SIG-M5 treated with dmso at 0.1 percent for 504 hours (cell line): ENCODE measurements around the gene DNAJC12.
"Not testable (repeated sequence)": the region's sequence is repeated elsewhere in the genome, so short reads cannot be mapped to it uniquely, and the experiment has no call there.

Experiments used
- DNase-seq: peaks from one replicate; lab custom pipeline; 2025; ENCODE audit not compliant: unreplicated experiment; lab: John Stamatoyannopoulos, UW

DNAJC12 gene

DNA sequence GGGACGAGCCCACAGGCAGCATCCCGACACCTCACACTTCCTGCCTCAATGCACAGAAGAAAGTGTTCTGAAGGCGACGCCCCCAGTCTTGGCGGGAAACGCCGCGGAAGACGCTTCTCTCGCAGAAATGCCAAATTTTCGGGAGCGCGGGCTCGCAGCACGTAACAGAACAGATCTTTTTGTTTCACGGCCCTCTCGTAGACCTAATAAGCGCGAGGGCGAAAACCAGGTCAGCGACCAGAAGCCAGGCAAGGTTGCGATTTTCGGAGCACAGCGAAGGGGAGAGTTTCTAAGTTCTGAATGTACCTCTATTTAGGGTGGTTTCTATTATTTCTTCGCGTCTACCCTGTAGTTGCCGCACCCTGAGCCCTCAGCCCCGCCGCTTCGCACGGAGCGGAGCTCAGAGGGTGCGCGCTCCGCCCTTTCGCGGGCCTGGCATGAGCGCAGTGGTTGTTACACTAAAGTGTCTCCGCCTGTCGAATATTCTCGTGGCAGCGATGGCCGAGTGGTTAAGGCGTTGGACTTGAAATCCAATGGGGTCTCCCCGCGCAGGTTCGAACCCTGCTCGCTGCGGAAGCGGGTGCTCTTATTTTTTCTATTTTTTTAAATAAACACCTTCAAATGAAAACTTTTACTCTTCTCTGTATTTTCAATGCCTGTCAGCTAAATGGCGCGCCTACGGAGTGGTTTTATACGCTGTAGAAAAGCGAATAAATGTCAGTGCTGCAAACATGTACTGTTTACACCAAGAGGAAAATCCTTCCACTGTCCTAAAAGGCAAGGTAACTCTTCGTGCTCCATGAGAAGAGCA is 73.8 kb downstream of the DNAJC12 start:
- peak; percentile 92 for DNase-seq

GRCh38 chr10:67763499-67764011 is 74.4 kb downstream of the DNAJC12 start:
- DNase-seq = no peak

GRCh38 chr10:67762567-67762966 is 75.4 kb downstream of the DNAJC12 start:
- DNase-seq = not testable (repeated sequence)

- no peak for DNase-seq
Observed at GRCh38 chr10:67760272-67760671, 77.7 kb downstream of the DNAJC12 start.
